ENCODE data around the gene BMS1.
"Not testable (repeated sequence)": the region's sequence is repeated elsewhere in the genome, so short reads cannot be mapped to it uniquely, and the experiment has no call there.

Gene BMS1

GRCh38 chr10:42866115-42866995, 83.8 kb downstream of the BMS1 start:
- DNase-seq = no peak

DNA sequence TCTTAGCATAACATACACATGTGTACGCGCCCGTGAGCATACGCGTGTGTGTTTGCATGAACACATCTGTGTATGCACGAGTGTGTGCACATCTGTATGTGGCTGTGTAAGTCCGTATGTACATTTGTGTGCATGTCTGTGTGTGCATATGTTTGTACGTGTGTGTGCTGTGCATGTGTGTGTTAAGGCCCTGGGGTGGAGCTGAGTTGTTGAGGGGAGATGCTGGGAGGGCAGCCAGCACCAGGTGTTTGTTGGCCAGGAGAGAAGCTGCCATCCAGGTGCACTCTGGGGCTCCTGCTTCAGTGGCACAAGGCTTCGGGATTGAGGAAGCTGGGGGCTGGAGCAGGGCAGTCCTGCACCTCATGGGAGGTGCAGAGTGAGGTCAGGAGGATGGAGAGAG, 85.0 kb downstream of the BMS1 start:
- no peak for DNase-seq

GRCh38 chr10:42868530-42868929, 85.9 kb downstream of the BMS1 start:
- DNase-seq = no peak

GRCh38 chr10:42869977-42870350, 87.4 kb downstream of the BMS1 start:
- no peak for DNase-seq

DNA sequence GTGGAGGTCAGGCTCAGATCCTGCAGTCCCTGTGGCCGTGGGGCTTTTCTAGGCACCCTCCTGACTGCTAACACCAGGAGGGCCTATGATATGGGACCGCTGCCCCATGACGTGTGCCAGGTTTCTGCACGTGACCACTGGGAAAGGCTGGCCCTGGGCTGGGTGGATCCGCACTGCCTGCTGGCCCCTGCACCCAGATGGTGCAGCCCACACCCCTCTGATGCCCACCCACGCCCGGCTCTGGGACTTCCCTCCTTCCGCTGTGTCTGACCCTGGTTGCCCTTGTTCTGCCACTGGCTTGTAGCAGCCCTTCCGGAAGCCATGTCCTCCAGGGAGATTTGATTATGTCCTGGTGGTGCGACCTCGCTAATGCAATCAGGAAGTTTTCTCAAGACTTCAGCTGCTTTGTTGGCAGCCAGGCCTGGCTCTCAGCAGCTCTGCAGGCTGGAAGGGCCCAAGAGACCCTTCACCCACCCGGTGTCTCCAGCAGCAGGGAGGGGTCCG, 88.6 kb downstream of the BMS1 start:
- DNase-seq = not testable (repeated sequence)

GRCh38 chr10:42871823-42872222, 89.2 kb downstream of the BMS1 start:
- no peak for DNase-seq

DNA sequence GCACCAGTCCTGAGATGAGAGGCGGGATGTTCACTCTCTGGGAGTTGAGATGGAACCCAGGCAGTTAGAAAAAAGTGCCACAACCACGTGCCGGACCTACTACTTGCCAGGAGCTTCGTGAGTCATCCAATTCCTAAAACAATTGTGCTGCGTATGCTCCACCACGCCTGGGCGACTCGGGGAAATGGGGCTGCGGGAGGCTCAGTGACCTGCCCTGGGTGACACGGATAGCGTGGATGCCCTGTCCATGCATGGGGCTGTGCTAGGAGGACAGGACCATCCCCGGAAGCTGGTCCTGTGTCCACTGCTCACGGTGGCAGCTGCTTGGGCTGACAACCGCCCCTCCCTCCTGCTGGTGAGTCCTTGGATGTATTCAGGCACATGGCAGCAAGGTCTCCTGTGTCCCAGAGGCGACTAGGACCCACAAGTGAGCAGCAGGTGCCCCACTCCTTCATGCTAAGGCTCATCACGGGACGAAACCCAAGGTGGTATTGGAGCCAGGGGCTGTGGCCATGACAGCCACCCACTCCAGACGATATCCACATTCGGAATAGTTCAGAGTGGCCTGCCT, 90.4 kb downstream of the BMS1 start:
- no peak for DNase-seq

DNA sequence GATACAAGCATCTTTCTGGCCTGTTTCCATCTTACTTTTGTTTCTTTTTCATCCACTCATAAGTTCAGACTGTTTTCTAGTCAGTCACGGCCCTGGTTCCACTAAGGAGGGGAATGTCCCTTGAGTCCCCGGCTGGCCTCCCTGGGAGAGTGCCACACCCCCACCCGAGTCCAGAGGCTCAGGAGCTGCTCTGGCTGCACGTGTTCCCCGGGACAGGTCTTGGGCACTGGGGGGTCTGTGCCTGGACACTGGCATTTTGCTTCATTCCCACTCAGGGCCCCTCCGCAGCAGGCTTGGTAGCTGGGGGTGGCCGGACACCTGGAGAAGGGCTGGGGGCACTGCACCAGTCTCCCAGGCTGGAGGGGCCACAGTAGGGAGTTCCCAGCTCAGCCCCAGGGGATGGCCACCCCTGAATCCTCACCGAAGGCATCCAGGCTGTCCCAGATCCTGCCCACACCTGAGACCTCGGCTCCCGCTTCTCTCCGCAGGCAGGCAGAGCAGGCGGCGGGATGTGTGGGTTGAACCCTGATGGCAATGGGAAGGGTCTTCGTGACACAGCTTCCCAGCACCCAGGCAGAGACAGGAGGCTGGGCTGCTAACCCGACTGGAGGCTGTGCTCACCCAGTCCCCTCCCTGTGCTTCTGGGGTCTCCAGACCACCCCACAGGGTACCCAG, 92.3 kb downstream of the BMS1 start:
- DNase-seq = no peak

DNA sequence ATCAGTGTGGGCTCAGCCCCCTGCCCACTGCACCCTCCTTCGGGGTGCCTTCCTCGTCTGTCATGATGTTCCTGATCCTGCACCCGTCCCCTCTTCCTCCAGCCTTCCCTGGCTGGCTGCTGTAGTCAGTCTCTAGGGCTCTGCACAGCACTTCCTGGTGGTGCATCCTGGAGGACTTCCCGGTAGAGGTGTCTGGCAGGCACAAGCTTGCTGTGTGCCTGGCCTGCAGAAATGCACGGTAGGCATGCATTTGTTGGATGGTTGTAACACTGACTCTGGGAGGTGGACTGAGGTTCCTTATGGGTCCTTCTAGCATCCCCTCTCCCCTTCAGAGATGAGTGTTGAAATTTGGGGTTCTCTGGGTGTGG, 92.8 kb downstream of the BMS1 start:
- DNase-seq = no peak

GRCh38 chr10:42875798-42876341, 93.3 kb downstream of the BMS1 start:
- no peak for DNase-seq

DNA sequence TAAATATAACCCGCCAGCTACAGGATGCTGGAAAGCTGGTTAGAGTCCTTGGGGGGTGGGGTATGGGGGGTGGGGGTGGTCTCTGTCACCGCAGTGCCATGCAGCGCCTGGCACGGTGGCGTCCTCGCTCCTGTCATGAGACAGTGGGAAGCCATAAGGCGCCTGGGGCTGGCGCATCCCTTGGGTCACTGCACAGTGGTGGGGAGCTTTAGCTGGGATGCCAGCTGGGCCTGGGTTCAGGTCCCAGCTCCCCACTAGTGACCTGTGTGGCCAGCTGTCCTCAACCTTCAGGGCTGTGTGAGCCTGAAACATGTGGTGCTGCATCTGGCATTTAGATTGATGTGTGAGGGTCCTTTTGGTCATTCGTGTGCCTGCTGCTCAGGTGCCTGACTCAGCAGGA, 93.9 kb downstream of the BMS1 start:
- no peak for DNase-seq

DNA sequence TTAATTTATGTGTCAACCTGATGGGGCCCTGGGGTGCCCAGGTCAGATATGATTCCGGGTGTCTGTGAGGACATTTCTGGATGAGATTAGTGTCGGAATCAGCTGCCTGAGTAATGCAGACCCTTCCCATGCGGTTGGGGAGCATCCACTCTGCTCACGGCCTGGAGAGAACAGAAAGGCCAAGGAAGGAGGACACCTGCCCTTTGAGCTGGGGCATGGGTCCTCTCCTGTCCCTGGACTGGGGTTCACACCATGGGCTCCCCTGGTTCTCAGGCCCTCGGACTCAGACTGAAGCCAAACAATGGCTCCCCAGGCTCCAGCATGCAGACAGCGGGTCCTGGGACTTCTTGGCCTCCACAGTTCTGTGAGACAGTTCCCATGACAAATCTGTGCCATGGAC, 94.3 kb downstream of the BMS1 start:
- DNase-seq = no peak

GRCh38 chr10:42877496-42878030, 95.0 kb downstream of the BMS1 start:
- DNase-seq = no peak

GRCh38 chr10:42878134-42878820, 95.7 kb downstream of the BMS1 start:
- DNase-seq = no peak

DNA sequence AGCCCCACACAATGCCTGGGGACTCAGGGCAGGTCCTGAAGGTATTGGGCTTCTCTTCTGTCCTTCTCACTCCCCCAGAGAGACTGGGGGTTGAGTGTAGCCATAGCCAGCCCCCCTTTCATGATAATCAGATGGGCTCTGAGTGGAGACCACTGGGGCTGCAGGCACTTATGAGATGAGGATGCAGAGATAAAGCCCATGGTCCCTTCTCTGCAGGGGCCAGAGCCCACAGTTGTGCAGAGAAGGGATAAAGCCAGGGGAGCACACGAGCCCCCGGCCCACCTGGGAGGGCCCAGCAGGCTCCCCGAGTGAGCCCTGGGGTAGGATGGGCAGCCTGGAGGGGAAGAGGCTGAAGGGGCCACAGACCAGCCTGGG, 96.2 kb downstream of the BMS1 start:
- no peak for DNase-seq

DNA sequence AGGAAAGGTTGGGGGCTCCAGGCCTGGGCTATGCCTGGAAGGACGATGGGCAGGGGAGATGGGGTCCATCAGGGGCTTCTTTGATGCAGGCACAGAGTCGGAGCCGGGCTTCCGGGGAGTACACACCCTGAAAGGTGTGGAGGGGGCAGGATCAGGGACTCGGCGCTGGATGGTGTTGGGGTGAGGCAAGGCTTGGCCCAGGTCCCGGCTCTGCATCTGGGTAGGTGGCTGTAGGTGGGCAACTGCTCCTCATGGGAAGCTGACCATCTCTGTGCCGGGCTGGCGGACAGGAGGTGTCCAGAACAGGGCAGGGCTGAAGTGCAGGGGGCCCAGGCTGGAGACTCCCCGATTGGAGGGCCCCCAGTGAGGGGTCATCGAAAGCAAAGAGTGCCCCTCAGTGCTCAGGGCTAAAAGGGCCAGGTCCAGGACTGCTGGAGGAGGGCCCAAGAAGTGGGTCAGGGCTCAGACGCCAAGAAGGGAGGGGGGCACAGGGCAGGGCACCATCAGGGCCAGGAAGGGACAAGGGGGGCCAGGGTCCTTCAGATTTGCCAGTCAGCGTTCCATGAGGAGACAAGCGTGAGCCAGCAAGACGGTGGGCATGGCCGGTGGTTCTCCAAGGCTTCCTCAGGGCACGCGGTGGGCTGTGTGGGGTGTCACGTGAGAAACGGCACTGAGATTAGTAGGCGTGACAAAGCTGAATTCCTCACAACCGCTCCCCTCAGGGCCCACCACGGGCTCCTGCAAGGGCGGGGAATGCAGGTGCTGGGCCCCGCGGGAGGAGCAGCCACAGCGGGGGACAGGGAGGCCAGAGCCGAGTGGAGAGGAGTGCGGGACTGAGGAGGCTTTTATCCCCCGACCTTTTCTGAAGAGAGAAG, 97.0 kb downstream of the BMS1 start:
- no peak for DNase-seq

DNA sequence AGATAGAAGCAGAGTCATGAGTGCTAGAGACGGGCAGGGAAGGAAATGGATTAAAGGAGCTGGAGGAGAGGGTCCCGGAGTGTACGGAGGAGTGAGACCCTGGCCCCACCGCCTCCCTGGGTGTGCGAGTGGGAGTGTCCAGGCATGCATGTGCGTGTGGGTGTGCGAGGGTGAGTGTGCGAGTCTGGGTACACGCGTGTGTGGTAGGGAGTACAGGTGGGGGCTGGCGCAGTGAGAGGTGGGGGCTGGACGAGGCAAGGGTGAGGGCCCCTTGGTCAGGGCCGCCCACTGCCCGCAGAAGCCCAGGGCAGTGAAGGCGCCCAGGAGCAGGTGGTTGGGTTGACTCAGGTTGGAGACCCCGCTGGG, 97.6 kb downstream of the BMS1 start:
- no peak for DNase-seq

- no peak for DNase-seq
Observed at GRCh38 chr10:42882597-42882996, 100.0 kb downstream of the BMS1 start.
